OCI-LY3 (cell line): ENCODE measurements around the gene PHLDA1.

Source experiments
- H2AFZ ChIP-seq: fragments of 200-600, 300-600 bp; shearing (Covaris generic); 2 replicates; pipeline ENCODE4 v1.6.0; 2014; ENCODE audit warnings: antibody characterized with exemption, low read depth, low read length
- H3K27ac ChIP-seq: fragments of 200-600, 300-600 bp; sonication (generic); 2 replicates; pipeline ENCODE4 v1.5.1; 2014; ENCODE audit warnings: mild to moderate bottlenecking, low read length, moderate library complexity, mixed read lengths
- H3K27me3 ChIP-seq: fragments of 200-600, 300-600 bp; sonication (generic); 2 replicates; pipeline ENCODE4 v1.6.1; 2014; ENCODE audit warnings: low read depth, low read length, mixed read lengths
- H3K36me3 ChIP-seq: fragments of 200-600, 300-600 bp; sonication (generic); replicated peaks from 2 replicates; pipeline ENCODE3; 2014; ENCODE audit warnings: low read depth, low read length, mixed read lengths
- H3K4me1 ChIP-seq: fragments of 300-600, 200-600 bp; sonication (generic); 2 replicates; pipeline ENCODE4 v1.6.1; 2014; ENCODE audit warnings: low read length, mixed read lengths
- H3K4me2 ChIP-seq: fragments of 200-600, 300-600 bp; sonication (generic); 2 replicates; pipeline ENCODE4 v1.6.1; 2014; ENCODE audit warnings: low read length, mixed read lengths
- H3K4me3 ChIP-seq: fragments of 300-600, 200-600 bp; sonication (generic); 2 replicates; pipeline ENCODE4 v1.5.1; 2014; ENCODE audit warnings: antibody characterized with exemption, mild to moderate bottlenecking, low read length, moderate library complexity
- H3K79me2 ChIP-seq: fragments of 300-600, 200-600 bp; shearing (Covaris generic); 2 replicates; pipeline ENCODE4 v1.6.1; 2014; ENCODE audit warnings: mild to moderate bottlenecking, low read length, mixed read lengths
- H3K9ac ChIP-seq: fragments of 300-600, 200-600 bp; shearing (Covaris generic); 2 replicates; pipeline ENCODE4 v1.6.0; 2014; ENCODE audit warnings: mild to moderate bottlenecking, low read length, moderate library complexity
- H3K9me3 ChIP-seq: fragments of 200-600, 300-600 bp; shearing (Covaris generic); 2 replicates; pipeline ENCODE4 v1.6.1; 2014; ENCODE audit warnings: low read length, mixed read lengths; ENCODE audit not compliant: insufficient read depth
- H4K20me1 ChIP-seq: fragments of 200-600, 300-600 bp; sonication (generic); 2 replicates; pipeline ENCODE4 v1.6.1; 2016; ENCODE audit warnings: low read length, mixed read lengths; ENCODE audit not compliant: insufficient read depth
- CTCF ChIP-seq: fragments of 200-600, 300-600 bp; sonication (generic); IDR thresholded peaks from 2 replicates; pipeline ENCODE4 v1.5.1; 2014; ENCODE audit warnings: antibody characterized with exemption, low read length, low read depth
- EZH2phosphoT487 ChIP-seq: fragments of 200-600 bp; shearing (Covaris generic); IDR thresholded peaks from 2 replicates; pipeline ENCODE4 v1.6.1; 2018; ENCODE audit warnings: antibody characterized with exemption, mixed run types, low read depth

The PHLDA1 gene

GRCh38 chr12:76012644-76013043 is 18.9 kb downstream of the PHLDA1 start:
- TF ChIP-seq EZH2phosphoT487 (no peak), CTCF (no peak)
- H4K20me1 ChIP-seq: no peaks in the 10 kb centered on the region
- 0 out of 2 replicates have a peak, but pooled peaks cover 3% of the 10 kb centered on the region for H3K27me3 ChIP-seq
- no peak overlapping the region for H2AFZ ChIP-seq
- H3K4me2 ChIP-seq: no peak overlapping the region
- no peak overlapping the region for H3K27ac ChIP-seq
- no peak overlapping the region for H3K9ac ChIP-seq
- no peaks in the 10 kb centered on the region for H3K79me2 ChIP-seq
- H3K36me3 ChIP-seq: no peaks in the 10 kb centered on the region
- H3K4me3 ChIP-seq: no peak overlapping the region
- no peaks in the 10 kb centered on the region for H3K9me3 ChIP-seq
- no peaks in the 10 kb centered on the region for H3K4me1 ChIP-seq

GRCh38 chr12:76010732-76011458 is 20.7 kb downstream of the PHLDA1 start:
- Histone ChIP-seq H3K79me2 (no peaks in the 10 kb centered on the region), H3K9ac (no peak overlapping the region), H3K9me3 (no peaks in the 10 kb centered on the region), H3K4me1 (no peaks in the 10 kb centered on the region), H2AFZ (no peak overlapping the region), H3K36me3 (no peaks in the 10 kb centered on the region), H3K27me3 (0 out of 2 replicates have a peak, but pooled peaks cover 6% of the 10 kb centered on the region), H3K4me3 (no peak overlapping the region), H3K27ac (no peak overlapping the region), H4K20me1 (no peaks in the 10 kb centered on the region), H3K4me2 (no peak overlapping the region)
- no peak for TF ChIP-seq CTCF
- TF ChIP-seq EZH2phosphoT487: no peak

- no peaks in the 10 kb centered on the region for H3K36me3 ChIP-seq
These were observed 23.1 kb downstream of the PHLDA1 start for GRCh38 chr12:76008428-76008827.

More at GRCh38 chr12:76008428-76008827, 23.1 kb downstream of the PHLDA1 start:
- H3K27ac ChIP-seq: no peak overlapping the region
- H3K9me3 ChIP-seq: no peaks in the 10 kb centered on the region
- H3K79me2 ChIP-seq: no peaks in the 10 kb centered on the region
- H3K4me2 ChIP-seq: no peak overlapping the region
- TF ChIP-seq CTCF (no peak), EZH2phosphoT487 (no peak)
- 0 out of 2 replicates have a peak, but pooled peaks cover 3% of the 10 kb centered on the region for H3K27me3 ChIP-seq
- H4K20me1 ChIP-seq: no peaks in the 10 kb centered on the region
- no peak overlapping the region for H3K4me3 ChIP-seq
- no peak overlapping the region for H3K9ac ChIP-seq
- H3K4me1 ChIP-seq: no peaks in the 10 kb centered on the region
- H2AFZ ChIP-seq: no peak overlapping the region
